Measurements from ENCODE around the gene NAB2. TPM values are rescaled to one million over a fixed set of nuclear protein-coding genes. Genes with fewer than 3 reads are reported as not detected.

The NAB2 gene
- total RNA-seq, 4 donors from 2014 or later = 7.4 to 17.0 (median 10.3) TPM

GRCh38 chr12:57057067-57057751, 31.7 kb upstream of the NAB2 start:
- Histone ChIP-seq H3K9me3 (no peaks in the 10 kb centered on the region), H3K4me1 (peaks cover 0 to 31% (median 3%) of the 10 kb centered on the region in 4 donors), H3K4me3 (peak overlapping the region in 1 of 4 donors; percentile 3), H3K27ac (peak overlapping the region in 3 of 4 donors; percentile 55 to 68 (median 61)), H3K27me3 (no peaks in the 10 kb centered on the region), H3K36me3 (no peaks in the 10 kb centered on the region)
- no peak for TF ChIP-seq POLR2A (IDR thresholded peaks at IDR 0.05)
- TF ChIP-seq CTCF (IDR thresholded peaks at IDR 0.05) = no peak
- peak in 1 of 3 donors; percentile 83 for DNase-seq

GRCh38 chr12:57058454-57058853, 30.5 kb upstream of the NAB2 start:
- peaks cover 0 to 31% (median 3%) of the 10 kb centered on the region in 4 donors for H3K4me1 ChIP-seq
- TF ChIP-seq CTCF (IDR thresholded peaks at IDR 0.05) (no peak), POLR2A (IDR thresholded peaks at IDR 0.05) (no peak)
- peak overlapping the region in 2 of 4 donors; percentile 3 to 55 for H3K27ac ChIP-seq
- H3K36me3 ChIP-seq = no peaks in the 10 kb centered on the region
- H3K4me3 ChIP-seq = no peak overlapping the region
- no peak for DNase-seq
- H3K9me3 ChIP-seq = no peaks in the 10 kb centered on the region
- no peaks in the 10 kb centered on the region for H3K27me3 ChIP-seq

GRCh38 chr12:57063991-57064685, 24.8 kb upstream of the NAB2 start:
- Histone ChIP-seq H3K4me1 (peaks cover 0 to 20% (median 6%) of the 10 kb centered on the region in 4 donors), H3K4me3 (no peak overlapping the region), H3K9me3 (no peaks in the 10 kb centered on the region), H3K36me3 (no peaks in the 10 kb centered on the region), H3K27me3 (no peaks in the 10 kb centered on the region), H3K27ac (peak overlapping the region in 3 of 4 donors; percentile 37 to 73 (median 59))
- DNase-seq = peak in 1 of 3 donors; percentile 53
- TF ChIP-seq POLR2A (IDR thresholded peaks at IDR 0.05) = no peak
- no peak for TF ChIP-seq CTCF (IDR thresholded peaks at IDR 0.05)

- Histone ChIP-seq H3K27me3 (no peaks in the 10 kb centered on the region), H3K27ac (peak overlapping the region in 1 of 4 donors; percentile 12)
These were observed 22.7 kb upstream of the NAB2 start for GRCh38 chr12:57066245-57066644.

GRCh38 chr12:57069523-57069922, 19.4 kb upstream of the NAB2 start:
- Histone ChIP-seq H3K27ac (peak overlapping the region; percentile 30 to 67 (median 40)), H3K36me3 (no peaks in the 10 kb centered on the region), H3K4me1 (peaks cover 0 to 4% (median 2%) of the 10 kb centered on the region in 4 donors), H3K4me3 (no peak overlapping the region), H3K27me3 (no peaks in the 10 kb centered on the region), H3K9me3 (no peaks in the 10 kb centered on the region)
- peak in 2 of 3 donors; percentile 70 to 85 for DNase-seq
- TF ChIP-seq POLR2A (IDR thresholded peaks at IDR 0.05) = no peak
- TF ChIP-seq CTCF (IDR thresholded peaks at IDR 0.05) = peak; percentile 79 to 97 (median 96)

More at GRCh38 chr12:57066245-57066644, 22.7 kb upstream of the NAB2 start:
- no peaks in the 10 kb centered on the region for H3K9me3 ChIP-seq
- H3K36me3 ChIP-seq = no peaks in the 10 kb centered on the region
- TF ChIP-seq POLR2A (IDR thresholded peaks at IDR 0.05) (no peak), CTCF (IDR thresholded peaks at IDR 0.05) (no peak)
- H3K4me1 ChIP-seq = peaks cover 0 to 13% (median under 1%) of the 10 kb centered on the region in 4 donors
- H3K4me3 ChIP-seq = no peak overlapping the region
- no peak for DNase-seq
